Endothelial cell of umbilical vein (primary cell): ENCODE measurements around the gene PLAA. TPM values are rescaled to one million over a fixed set of nuclear protein-coding genes. Genes with fewer than 3 reads are reported as not detected.

Source experiments
- BruUV-seq: library from RNA; stranded (reverse); fragments of 400-500 nt; replicated peaks from 2 replicates; lab custom pipeline; 2021; lab: Mats Ljungman, UMichigan
- CTCF ChIA-PET: fragments of 300-600, 350-600 bp; sonication (Branson Sonifier 250); formaldehyde crosslinking; loops from one replicate; lab custom pipeline; 2021; ENCODE audit warnings: antibody characterized with exemption, inconsistent platforms; lab: Charles Lee
- POLR2A ChIA-PET: fragments of 300-600, 350-600 bp; sonication (Branson Sonifier 250); formaldehyde crosslinking; loops from one replicate; lab custom pipeline; 2021; ENCODE audit warnings: antibody characterized with exemption, inconsistent platforms; lab: Charles Lee
- DNase-seq: peaks from one replicate; pipeline ENCODE4 v3.0.0-alpha.2; 2011; ENCODE audit warnings: low read depth, low spot score
- FAIRE-seq: peaks from 2 replicates; lab custom pipeline; 2011; peaks lifted over from hg19 to GRCh38; lab: Jason Lieb, UNC
- H2AFZ ChIP-seq: 2 replicates; pipeline ENCODE4 v1.6.0; 2012; ENCODE audit warnings: low read depth, low read length, control low read depth, inconsistent platforms
- H3K27ac ChIP-seq: 2 replicates; pipeline ENCODE4 v1.5.1; 2011; ENCODE audit warnings: low read depth, mild to moderate bottlenecking, control low read depth, low read length, moderate library complexity; ENCODE audit not compliant: insufficient read depth
- H3K27me3 ChIP-seq, 2 experiments: 2 replicates each; pipeline versions ENCODE4 v1.6.0 to v1.6.1; 2011; ENCODE audit warnings: low read length in 2 of 2, mixed read lengths in 1 of 2; ENCODE audit not compliant: control insufficient read depth in 2 of 2, insufficient read depth in 2 of 2
- H3K36me3 ChIP-seq, 2 experiments: 2 replicates in 1 of 2; 3 replicates in 1 of 2; pipeline ENCODE4 v1.5.1; 2011; ENCODE audit warnings: low read length in 2 of 2, mild to moderate bottlenecking in 1 of 2, moderate library complexity in 1 of 2; ENCODE audit not compliant: control insufficient read depth in 2 of 2, insufficient read depth in 2 of 2; ENCODE audit errors: extremely low read depth in 1 of 2
- H3K4me1 ChIP-seq: 3 replicates; pipeline ENCODE4 v1.5.1; 2011; ENCODE audit warnings: mild to moderate bottlenecking, low read length; ENCODE audit not compliant: control insufficient read depth, insufficient read depth; ENCODE audit errors: extremely low read depth
- H3K4me2 ChIP-seq: 2 replicates; pipeline ENCODE4 v1.6.1; 2011; ENCODE audit warnings: low read length, control low read depth, mixed read lengths; ENCODE audit not compliant: insufficient read depth
- H3K4me3 ChIP-seq, 3 experiments: fragments of 200-600 bp in 1 of 3; sonication (generic), shearing (Covaris generic) in 1 of 3; replicated peaks in 1 of 3; 2 replicates each; pipeline ENCODE4 v1.5.1; 2011 to 2016; ENCODE audit warnings: control low read depth in 3 of 3, low read length in 3 of 3, mild to moderate bottlenecking in 2 of 3, inconsistent platforms in 1 of 3, low read depth in 1 of 3, moderate library complexity in 1 of 3; ENCODE audit not compliant: insufficient read depth in 1 of 3
- H3K79me2 ChIP-seq: 2 replicates; pipeline ENCODE4 v1.6.0; 2012; ENCODE audit warnings: low read length, inconsistent platforms; ENCODE audit not compliant: control insufficient read depth, insufficient read depth
- H3K9ac ChIP-seq: replicated peaks from 2 replicates; pipeline ENCODE3; 2011; ENCODE audit warnings: low read length, control low read depth; ENCODE audit not compliant: insufficient read depth; ENCODE audit errors: extremely low read depth
- H3K9me1 ChIP-seq: replicated peaks from 3 replicates; pipeline ENCODE4 v1.6.0; 2011; ENCODE audit warnings: mild to moderate bottlenecking, low read length; ENCODE audit not compliant: control insufficient read depth, insufficient read depth; ENCODE audit errors: extremely low read depth
- H3K9me3 ChIP-seq: replicated peaks from 2 replicates; pipeline ENCODE4 v1.5.1; 2012; ENCODE audit warnings: low read length, inconsistent platforms; ENCODE audit not compliant: control insufficient read depth, insufficient read depth
- H4K20me1 ChIP-seq: replicated peaks from 2 replicates; pipeline ENCODE3; 2011; ENCODE audit warnings: mild to moderate bottlenecking, low read length; ENCODE audit not compliant: control insufficient read depth, insufficient read depth; ENCODE audit errors: extremely low read depth
- CTCF ChIP-seq, 2 donors: IDR thresholded peaks; 1 replicate in 1 of 2; 2 replicates in 1 of 2; pipeline ENCODE4 v1.5.1; 2011; ENCODE audit warnings: low read length in 2 of 2, mild to moderate bottlenecking in 2 of 2, moderate library complexity in 2 of 2, control low read depth in 1 of 2, inconsistent platforms in 1 of 2, low read depth in 1 of 2; ENCODE audit not compliant: insufficient read depth in 1 of 2; ENCODE audit errors: extremely low read depth in 1 of 2
- EZH2 ChIP-seq: IDR thresholded peaks from 2 replicates; pipeline ENCODE4 v1.6.1; 2012; ENCODE audit warnings: borderline replicate concordance, low read depth, mild to moderate bottlenecking, moderate library complexity, low read length, inconsistent platforms; ENCODE audit not compliant: severe bottlenecking
- FOS ChIP-seq: IDR thresholded peaks from 2 replicates; pipeline ENCODE4 v1.6.1; 2011; ENCODE audit warnings: mild to moderate bottlenecking, low read length, moderate library complexity, borderline replicate concordance; ENCODE audit not compliant: insufficient read depth
- GATA2 ChIP-seq: IDR thresholded peaks from 2 replicates; pipeline ENCODE4 v1.7.0; 2011; ENCODE audit warnings: low read depth, mild to moderate bottlenecking, moderate library complexity, mixed read lengths, low read length; ENCODE audit not compliant: insufficient read length, insufficient read depth
- JUN ChIP-seq: IDR thresholded peaks from 2 replicates; pipeline ENCODE4 v1.6.1; 2011; ENCODE audit warnings: borderline replicate concordance, low read depth; ENCODE audit not compliant: insufficient read length, insufficient read depth
- MAX ChIP-seq: IDR thresholded peaks from 2 replicates; pipeline ENCODE4 v1.6.1; 2011; ENCODE audit not compliant: insufficient read depth, insufficient read length
- MYC ChIP-seq: IDR thresholded peaks from one replicate; pipeline ENCODE4 v1.6.1; 2011; ENCODE audit warnings: mild to moderate bottlenecking, low read depth, low read length
- POLR2A ChIP-seq: IDR thresholded peaks from 2 replicates; pipeline ENCODE4 v1.6.1; 2012; ENCODE audit warnings: low read depth, mild to moderate bottlenecking, control low read depth, low read length
- POLR2AphosphoS5 ChIP-seq: IDR thresholded peaks from 2 replicates; pipeline ENCODE4 v1.6.1; 2012; ENCODE audit warnings: low read depth, mild to moderate bottlenecking, control low read depth, low read length, moderate library complexity; ENCODE audit not compliant: insufficient read depth
- dilution Hi-C: fragments of 300-500 bp; cut with MboI; formaldehyde crosslinking; loops from one replicate; pipeline ENCODE4 v1.15.0; 2019; ENCODE audit warnings: low sequenced_read_pairs; ENCODE audit not compliant: extremely low pct_ligation_motif_present
- intact Hi-C: fragments of 100-400 bp; cut with micrococcal nuclease; formaldehyde crosslinking; loops from one replicate; pipeline ENCODE4 v1.10.0; 2022
- polyA plus RNA-seq, 4 experiments: library from polyadenylated mRNA; depleted of rRNA in 3 of 4; stranded (reverse) in 3 of 4; unstranded in 1 of 4; fragments of >200 nt; gene quantifications; 2 replicates each; pipeline versions ENCODE4 v1.2.1 to v1.2.3, GENCODE V29; 2011 to 2012; ENCODE audit warnings: missing spikeins in 1 of 4
- total RNA-seq: library from RNA; stranded (reverse); gene quantifications from 2 replicates; pipeline ENCODE4 v1.2.3, GENCODE V29; 2021

The PLAA gene
- total and polyA plus RNA-seq, 2 donors (not counting 3 experiments of a cell fraction or from before 2014, with no cell fraction given): 15.6 to 36.9 TPM

- dilution Hi-C loops: no loop called here
- Histone ChIP-seq H3K27me3 (no peaks in the 10 kb centered on the region), H3K27ac (no peak overlapping the region), H4K20me1 (no peaks in the 10 kb centered on the region), H3K9me1 (no peaks in the 10 kb centered on the region), H3K9me3 (no peaks in the 10 kb centered on the region), H3K4me3 (no peak overlapping the region), H3K36me3 (no peaks in the 10 kb centered on the region), H3K4me2 (no peak overlapping the region), H3K79me2 (no peaks in the 10 kb centered on the region), H2AFZ (no peak overlapping the region), H3K9ac (no peak overlapping the region), H3K4me1 (no peaks in the 10 kb centered on the region)
- intact Hi-C loops: no loop called here
- no peak for TF ChIP-seq POLR2AphosphoS5
- no peak for TF ChIP-seq FOS
- no peak for TF ChIP-seq MYC
- TF ChIP-seq MAX: no peak
- no peak for TF ChIP-seq JUN
- DNase-seq (no peak), FAIRE-seq (no peak)
- no TSS peak for BruUV-seq
- ChIA-PET CTCF (no interaction called here), POLR2A (no interaction called here)
Measured at GRCh38 chr9:26971721-26972120, 24.7 kb upstream of the PLAA start.

- TF ChIP-seq EZH2 (no peak), MAX (no peak), JUN (no peak), GATA2 (no peak), POLR2A (no peak), MYC (no peak), CTCF (IDR thresholded peaks at IDR 0.05; ENCODE audit: extremely low read depth in 1 of 2, insufficient read depth in 1 of 2, low read depth in 1 of 2, low read length in 2 of 2) (no peak), POLR2AphosphoS5 (no peak), FOS (no peak)
- intact Hi-C loops (loop anchor here (1.0 to 5.0 kb wide), 4 partner anchors 10 to 1095 kb away; partner anchors contain the start of genes CAAP1 and PLAA), dilution Hi-C loops (no loop called here)
- no peaks in the 10 kb centered on the region for H4K20me1 ChIP-seq
- DNase-seq (no peak), FAIRE-seq (no peak)
- POLR2A ChIA-PET: no interaction called here
- peak overlapping the region; percentile 46 to 85 (median 68) for H3K4me3 ChIP-seq
- BruUV-seq: no TSS peak
- H3K9me3 ChIP-seq: no peaks in the 10 kb centered on the region
- CTCF ChIA-PET: no interaction called here
- H3K4me1 ChIP-seq: peaks cover 14% of the 10 kb centered on the region
- no peaks in the 10 kb centered on the region for H3K27me3 ChIP-seq
- peak overlapping the region; percentile 76 for H3K27ac ChIP-seq
- H3K9ac ChIP-seq: peak overlapping the region; percentile 81
- peak overlapping the region; percentile 98 for H2AFZ ChIP-seq
- peak overlapping the region; percentile 83 for H3K4me2 ChIP-seq
- H3K9me1 ChIP-seq: no peaks in the 10 kb centered on the region
- no peaks in the 10 kb centered on the region for H3K36me3 ChIP-seq
- no peaks in the 10 kb centered on the region for H3K79me2 ChIP-seq
Measured at GRCh38 chr9:26956860-26957233, 9.8 kb upstream of the PLAA start.
